Measurements from ENCODE around the gene LBX2.
A peak's percentile ranks its signal among the peaks of the same experiment; 100 is the strongest.

LBX2 gene

DNA sequence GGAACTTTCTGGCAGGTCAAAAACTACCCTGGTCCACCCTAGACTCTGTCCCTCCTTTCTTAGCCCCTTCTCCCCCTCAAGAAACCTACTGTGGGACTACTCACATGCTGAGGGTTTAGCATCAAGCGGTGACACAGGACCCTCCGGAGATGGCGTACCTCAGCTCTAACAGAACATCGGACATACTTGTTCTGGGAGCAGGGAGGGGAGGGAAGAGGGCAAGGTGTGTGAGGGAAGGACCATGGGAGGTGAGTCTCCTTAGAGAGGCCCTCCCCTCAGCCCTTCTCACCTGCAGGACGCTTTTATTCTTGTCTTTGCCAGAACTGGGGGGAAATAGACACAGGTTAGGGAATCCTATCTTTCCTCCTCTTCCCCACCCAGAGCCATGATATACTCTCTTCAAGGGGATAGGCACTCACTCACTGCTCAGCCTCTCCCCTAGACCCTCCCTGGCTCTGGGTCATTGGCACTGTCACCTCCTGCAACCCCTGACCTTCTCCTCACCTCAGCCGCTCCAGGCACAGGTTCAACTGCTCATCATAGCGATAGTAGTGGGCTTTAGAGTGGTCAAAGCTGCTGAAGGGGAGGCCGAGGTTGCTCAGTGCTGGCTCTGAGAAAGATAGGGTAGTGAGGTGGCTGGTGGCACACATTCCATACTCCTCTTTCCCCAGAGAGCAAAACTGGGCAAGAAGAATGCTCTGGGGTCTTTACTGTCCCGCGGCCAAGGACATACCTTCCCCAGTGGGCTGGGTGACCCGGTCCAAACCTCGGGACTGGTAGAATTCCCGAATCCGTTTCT, 6.2 kb upstream of the LBX2 start:
- DNase-seq (ENCODE audit: low read depth in 2 of 3, low spot score in 2 of 3) = no peak

DNA sequence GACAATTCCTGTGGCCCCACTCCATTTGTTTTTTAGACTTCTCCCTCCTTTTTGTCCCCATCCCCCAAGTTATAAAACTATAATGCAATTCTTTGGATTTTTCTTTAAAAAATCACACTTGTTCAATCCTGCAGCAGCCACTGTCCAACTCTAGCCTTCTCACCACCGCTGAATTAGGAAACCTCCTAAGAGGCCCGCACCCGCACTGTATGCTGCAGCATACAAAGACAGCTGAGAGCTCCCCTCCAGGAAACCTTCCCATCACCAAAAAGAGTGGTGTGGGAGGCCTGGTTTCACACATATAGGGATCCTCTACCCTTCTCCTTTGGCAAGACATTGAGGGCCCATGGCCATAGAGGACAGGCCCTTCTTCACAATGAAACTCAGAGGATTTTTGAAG, 5.2 kb upstream of the LBX2 start:
- no peak for DNase-seq (ENCODE audit: low read depth in 2 of 3, low spot score in 2 of 3)

DNA sequence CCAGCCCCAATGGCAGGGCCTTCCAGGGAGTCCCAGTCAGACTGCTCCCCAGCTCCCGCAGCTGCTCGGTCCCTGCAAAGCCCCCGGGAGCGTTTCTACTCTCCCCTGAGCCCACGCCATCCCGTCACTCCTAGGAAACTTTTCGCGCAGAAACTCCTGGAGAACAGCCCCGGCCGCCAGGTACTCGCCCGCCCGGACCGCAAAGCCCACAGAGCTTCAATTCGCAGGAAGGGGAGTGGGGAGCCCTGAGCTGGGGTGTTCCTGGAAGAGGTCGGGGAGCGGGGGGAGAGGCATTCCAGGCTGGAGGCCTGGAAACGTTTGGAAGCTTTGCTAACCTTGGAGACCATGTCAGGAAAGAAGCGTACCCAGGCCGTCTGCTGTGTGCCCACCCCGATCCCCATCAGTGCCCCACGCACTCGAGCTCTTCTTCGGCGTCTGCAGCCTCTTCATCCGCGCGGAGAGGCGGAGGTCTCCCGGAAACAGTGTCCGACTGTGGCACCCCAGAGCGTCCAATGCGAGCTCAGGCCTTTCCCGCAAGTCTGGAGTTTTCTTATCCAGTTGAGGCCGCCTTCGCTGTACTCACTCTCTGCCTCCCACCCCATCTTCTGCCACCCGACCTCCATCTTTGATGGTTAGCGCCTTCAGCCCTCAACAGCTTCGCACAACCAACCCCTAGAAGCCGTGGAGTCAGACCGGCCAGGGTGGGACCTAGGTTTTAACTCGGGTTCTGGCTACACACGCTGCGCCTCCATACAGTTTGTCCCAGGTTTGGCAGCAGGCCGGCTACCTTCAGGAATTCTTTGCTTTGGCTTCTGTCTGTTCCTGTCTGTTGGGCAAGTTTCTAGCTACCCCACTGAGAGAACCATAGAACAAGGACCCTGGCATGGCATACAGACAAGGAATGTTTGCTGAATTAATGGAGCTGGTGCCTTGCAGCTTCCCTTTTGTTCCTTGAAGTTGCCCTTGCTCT, 4.4 kb upstream of the LBX2 start:
- no peak for DNase-seq (ENCODE audit: low read depth in 2 of 3, low spot score in 2 of 3)

DNA sequence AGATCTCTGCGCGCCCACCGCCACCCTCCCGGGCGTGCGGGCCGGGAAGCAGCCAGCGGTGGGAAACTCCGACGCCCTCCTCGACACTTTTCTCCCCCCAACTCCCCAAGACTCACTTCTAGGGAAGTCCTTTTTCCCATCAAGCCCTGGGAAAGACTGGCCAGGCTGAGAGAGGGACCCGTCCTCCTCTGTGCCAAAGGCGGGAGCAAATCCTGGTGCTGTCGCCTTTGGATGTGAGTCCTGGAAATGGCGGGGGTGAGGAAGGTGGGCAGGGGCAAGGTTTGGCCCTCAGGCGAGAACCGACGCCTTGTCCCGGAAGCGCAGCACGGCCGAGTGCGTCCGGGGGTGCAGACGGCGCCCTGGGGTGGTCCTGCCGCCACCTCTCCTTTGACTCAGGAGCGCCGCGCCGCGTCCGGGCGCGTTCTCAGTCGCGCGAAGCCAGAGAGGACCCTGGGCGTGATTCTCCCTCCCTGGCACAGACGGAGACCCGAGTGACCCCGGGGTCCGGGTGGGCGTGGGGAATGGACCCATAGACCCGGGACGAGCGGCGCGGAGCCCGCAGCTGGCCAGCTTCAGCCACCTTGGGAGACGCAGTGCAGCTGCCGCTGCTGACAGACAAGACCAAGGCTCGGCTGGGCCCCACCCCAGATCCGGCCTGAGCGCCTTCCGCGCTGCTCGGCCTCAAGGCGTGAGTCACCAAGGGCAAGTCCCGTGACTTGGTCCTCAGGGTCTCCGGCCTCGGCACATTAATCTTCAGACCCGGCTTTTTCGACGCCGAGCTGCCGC, 3.5 kb upstream of the LBX2 start:
- DNase-seq (ENCODE audit: low read depth in 2 of 3, low spot score in 2 of 3) = peak in 1 of 3 experiments; percentile 52

DNA sequence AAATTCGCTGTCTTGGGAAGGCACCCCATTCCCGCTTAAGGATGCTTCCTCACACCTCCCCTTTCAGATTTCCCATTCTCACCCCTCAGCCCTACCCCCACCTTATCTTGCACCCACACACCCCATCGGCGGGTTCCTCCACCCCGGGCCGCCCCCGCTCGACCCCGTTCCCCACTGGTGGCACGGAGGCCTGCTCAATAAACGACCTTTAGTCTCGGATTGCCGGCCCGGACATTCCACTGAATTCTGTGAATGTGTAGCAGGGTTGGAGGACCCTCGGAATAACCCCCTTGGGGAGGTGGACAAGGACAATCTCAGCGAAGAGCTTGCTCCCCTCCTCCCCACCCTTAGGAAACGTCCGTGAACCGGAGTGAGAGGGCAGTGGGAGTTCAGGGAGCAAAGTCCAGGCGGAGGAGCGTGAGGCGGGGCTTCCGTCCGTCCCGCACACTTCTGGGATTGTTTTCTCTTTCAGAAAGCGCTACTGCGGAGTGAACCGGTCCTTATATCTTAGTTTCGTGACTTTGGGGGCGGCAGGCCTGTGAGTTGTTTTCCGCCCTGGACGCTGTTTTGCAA, 2.8 kb upstream of the LBX2 start:
- DNase-seq (ENCODE audit: low read depth in 2 of 3, low spot score in 2 of 3) = no peak

DNA sequence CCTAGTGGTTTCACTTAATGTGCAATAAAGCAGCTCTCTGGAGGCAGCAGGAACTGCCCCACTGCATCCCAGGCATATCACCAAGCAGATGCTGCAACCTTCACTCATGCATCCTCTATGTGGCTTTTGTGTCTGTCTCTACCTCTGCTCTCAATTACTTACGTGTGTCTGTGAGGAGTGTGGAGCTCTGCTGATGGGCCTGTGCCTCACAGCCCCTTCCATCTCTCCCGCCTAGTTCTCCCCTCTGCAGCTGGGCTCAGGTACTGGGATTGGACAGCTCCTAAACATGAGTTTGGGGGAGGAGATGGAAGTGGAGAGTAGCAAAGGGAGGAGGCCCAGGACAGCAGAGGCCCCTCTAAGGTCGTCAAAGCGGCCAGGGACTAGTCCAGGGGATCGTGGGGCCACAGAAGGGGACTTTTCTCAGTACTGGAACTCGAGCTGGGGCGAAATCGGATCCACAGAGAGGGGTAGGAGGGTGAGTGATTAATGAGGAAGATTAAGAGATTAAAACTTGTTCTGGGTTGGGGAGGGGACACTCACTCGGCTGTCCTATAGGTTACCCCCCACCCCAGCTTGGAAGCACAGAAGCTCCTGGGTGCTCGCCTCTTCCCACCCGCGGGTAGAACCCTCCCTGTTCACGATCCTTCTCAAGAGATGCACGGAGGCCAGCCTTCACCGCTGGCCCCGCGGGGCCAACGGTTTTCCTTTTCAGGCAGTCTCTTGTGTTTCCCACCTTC, 2.1 kb upstream of the LBX2 start:
- DNase-seq (ENCODE audit: low read depth in 2 of 3, low spot score in 2 of 3) = no peak

DNA sequence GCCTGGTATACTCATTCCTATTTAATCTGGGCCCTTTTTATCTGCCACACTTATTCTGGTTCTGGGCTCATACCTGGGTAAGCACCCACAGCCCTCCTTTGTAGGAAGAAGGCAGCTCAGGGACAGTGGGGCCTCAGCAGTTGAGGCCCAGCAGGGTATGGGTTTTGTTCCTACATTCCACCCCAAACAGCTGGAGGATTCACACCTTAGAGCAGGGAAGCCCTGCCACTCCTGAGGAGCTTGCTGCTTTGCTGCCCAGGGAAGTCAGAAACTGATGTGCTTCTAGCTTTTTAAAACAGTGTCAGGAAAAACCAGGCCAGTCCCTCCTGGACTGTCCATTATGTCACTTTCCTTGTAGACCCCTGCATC, 1.2 kb upstream of the LBX2 start:
- no peak for DNase-seq (ENCODE audit: low read depth in 2 of 3, low spot score in 2 of 3)

DNA sequence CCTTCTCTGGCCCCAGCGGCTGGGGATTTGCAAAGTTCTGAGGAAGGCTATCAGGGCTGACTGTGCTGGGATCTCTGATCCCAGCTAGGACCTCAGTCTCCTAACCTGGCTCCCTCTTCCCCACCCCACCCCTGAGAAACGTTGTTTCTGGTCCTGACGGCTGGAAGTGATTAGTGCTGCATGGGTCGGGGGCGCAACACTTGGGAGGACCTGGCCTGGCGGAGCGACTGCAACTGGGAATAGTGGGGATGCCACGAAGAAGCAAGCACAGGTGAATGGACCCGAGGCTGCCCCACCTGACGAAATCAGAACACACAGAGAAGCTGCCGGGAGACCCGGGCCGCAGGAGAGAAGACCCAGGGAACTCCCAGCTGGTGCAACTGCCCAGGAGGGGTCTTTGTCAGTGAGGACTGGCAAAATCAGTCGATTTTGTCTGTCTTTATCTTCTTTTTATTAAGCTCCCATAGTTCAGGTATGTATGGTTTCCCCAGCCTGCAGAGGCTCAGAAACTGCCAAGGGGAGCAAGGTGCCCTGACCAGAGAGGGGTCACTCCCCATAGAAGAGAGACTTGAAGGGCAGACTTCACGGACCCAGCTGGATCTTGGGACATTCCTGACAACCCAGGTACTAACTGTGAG, 656 bp upstream of the LBX2 start:
- DNase-seq (ENCODE audit: low read depth in 2 of 3, low spot score in 2 of 3) = no peak

DNA sequence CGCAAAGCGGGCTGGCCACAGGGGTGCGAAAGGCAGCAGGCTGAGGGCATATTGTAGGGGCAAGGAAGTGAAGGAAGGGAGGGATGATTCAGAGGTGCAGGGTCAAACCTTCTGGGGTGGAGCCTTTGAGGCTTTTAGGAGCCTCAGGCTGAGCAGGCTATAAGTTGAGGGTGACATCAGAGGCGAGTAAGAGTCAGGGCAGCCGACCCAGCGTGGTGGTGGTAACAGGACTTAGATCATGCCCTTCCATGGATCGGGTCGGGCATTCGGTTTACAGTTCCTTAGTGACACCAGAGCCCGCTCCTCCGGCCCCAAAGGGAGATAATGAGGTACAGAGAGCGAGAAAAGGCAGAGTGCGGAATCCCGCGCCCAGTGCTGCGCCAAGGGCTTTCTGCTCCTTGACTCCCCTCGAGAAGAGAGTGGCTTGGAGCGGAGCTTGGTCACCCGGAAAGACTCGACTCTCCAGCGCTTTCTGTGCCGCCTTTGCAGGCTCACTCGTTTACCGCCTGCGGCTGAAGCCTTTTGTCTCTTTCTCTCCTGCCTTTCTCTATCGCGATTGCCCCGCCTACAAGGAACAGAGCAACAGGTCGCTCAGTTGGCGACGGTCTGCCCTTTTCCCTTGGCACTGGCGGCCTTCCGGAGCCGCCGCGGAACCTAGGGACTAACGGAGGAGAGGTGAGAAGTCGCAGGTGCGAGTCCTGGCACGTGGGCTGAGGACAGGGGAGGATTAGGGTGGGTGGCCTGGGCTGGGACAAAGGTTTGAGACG, 720 bp downstream of the LBX2 start:
- DNase-seq (ENCODE audit: low read depth in 2 of 3, low spot score in 2 of 3) = no peak

DNA sequence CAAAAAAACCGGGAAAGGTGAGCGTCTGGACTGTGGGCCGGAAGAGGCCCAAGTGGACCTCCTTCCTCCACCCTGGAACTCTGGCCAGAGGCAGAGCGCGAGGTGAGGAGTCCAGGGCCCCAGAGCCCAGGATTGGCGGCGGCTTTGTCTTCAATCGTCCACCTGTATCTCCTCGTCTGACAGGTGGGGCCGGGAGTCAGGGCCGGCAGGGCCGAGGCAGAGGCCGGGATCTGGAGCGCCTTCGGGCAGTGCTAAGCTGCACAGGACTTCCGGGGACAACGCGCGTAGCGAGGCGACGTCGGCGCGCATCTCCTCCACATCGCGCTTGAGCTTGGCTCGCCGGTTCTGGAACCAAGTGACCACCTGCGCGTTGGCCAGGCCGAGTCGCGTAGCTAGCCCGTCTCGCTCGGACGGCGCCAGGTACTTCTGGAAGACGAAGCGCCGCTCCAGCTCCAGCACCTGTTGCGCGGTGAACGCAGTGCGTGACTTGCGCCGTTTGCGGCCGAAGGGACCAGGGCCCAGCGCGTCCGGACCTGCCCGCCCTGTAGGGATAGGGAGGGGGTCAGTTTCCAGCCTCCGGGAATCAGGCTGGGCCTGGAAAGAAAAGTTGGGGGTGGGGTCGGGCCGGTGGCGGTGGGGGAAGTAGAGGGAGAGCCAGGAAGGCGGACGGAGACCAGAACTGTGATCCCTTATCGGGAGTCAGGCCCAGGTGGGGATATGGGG, 1.5 kb downstream of the LBX2 start:
- DNase-seq (ENCODE audit: low read depth in 2 of 3, low spot score in 2 of 3) = no peak

DNA sequence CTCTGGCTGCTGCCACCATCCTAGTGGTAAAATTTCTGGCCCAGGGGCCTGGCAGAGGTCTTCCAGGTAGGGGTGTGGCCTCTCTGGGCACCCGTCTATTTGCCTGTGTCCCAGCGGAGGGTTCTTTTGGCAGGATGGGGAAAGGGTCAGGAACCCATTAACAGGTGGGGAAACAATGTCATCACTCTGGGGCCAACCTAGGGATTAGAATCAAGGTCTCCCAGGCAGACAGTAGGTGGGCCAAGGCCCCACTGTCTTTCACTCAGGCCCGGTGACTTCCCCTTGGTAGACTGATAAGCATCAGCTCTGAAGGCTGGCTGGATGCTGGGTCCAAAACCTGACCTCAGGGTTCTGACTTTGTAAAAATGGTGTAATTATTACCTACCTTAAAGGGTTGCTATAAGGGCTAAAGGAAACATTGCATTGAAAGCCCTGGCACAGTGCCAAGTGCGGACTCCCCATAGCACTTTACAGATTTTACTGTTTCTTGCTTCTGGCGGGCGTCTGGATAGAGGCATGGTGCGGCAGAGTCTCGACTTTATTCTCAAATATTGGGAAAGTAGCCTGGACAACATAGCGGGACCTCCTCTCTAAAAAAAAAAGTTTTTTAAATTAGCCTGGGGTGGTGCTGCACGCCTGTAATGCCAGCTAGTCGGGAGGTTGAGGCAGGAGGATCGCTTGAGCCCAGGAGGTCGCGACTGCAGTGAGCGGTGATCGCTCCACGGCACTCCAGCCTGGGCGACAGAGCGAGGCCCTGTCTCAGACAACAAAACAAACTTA, 2.2 kb downstream of the LBX2 start:
- DNase-seq (ENCODE audit: low read depth in 2 of 3, low spot score in 2 of 3) = no peak

DNA sequence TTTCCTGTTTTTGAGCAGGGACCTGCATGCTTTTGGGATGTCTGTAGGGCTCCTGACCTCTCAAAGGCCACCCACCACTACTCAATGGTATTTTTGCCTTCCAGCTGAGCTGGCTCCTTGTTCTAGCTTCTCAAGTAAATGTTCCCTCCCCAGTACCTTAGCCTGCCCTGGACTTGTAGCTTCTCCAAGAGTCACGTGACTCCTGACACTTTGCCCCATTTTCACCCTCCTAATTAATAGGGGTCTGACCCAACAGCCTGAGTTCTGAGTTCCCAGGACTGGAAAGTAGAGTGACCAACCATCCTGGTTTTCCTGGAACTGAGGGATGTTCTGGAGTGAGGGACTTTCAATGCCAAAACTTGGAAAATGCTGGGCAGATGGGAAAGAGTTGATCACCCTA, 4.0 kb downstream of the LBX2 start:
- no peak for DNase-seq (ENCODE audit: low read depth in 2 of 3, low spot score in 2 of 3)

DNA sequence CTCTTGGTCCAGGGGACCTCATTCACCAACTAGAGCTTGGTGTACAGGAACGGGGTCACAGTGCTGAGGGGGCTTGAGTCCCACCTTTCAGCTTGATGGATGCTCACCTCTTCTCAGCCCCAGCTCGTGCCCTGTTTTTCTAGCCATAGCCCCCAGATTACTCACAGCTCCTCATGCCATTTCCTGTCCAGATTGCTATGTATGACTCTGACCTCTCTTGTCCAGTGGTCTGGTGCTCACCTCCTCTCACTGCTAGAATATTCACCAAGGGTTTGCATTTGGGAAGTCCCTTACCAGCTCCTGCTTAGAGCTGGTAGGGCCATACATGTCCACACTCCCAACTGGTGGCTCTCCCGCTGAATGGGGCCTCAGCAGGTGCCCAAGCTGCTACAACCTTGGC, 5.9 kb downstream of the LBX2 start:
- no peak for DNase-seq (ENCODE audit: low read depth in 2 of 3, low spot score in 2 of 3)

DNA sequence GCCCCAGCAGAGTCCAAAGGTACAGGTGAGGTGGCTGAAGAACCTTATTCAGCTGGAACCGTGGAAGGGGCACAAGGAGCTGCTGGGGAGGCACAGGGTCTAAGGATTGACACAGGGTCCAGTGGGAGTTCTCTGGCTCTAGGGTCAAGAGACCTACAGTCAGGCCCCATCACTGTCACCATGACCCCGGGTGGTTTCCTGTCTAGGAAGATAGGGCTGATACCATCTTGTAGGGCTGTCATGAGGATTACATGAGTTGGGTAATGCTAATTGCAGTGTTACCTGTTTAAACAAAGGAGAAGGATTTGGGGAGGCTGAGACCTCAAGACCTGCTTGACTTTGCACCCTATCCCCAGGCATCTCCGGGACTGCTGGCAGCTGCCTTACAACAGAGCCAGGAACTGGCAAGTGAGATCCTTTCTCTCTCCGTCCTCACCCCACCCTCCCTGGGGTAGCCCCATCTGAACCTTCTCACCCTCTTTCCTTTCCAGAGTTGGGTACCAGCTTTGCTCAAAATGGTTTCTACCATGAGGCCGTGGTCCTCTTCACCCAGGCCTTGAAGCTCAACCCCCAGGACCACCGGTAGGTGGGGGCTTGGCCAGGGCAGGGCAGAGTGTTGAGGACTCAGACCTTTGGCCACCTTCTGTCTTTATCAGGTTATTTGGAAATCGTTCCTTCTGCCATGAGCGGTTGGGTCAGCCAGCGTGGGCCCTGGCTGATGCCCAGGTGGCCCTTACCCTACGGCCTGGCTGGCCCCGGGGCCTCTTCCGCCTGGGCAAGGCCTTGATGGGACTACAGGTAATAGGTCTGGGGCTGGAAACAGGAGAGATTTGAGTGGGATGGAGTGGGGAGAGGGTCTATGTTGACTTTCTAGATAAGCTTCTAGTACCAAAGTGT, 7.5 kb downstream of the LBX2 start:
- no peak for DNase-seq (ENCODE audit: low read depth in 2 of 3, low spot score in 2 of 3)

DNA sequence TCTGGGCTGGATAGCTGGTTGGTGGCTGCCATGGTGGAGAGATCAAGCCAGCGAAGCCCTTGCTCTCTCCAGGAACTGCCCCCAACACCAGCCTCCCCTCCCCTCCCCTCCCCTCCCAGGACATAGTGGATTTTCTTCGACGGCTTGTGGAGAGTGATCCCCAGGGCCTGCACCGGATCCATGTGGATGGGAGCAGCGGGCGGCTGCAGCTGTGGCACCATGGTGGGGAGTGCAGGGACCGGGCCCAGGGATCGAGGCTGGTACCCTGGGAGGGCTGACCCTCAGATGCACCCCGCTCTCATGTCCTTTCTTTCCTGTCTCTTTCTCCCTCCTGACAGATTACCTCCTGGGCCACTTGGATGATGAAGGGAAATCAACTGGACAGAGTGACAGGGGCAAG, 9.5 kb downstream of the LBX2 start:
- DNase-seq (ENCODE audit: low read depth in 2 of 3, low spot score in 2 of 3) = no peak

DNA sequence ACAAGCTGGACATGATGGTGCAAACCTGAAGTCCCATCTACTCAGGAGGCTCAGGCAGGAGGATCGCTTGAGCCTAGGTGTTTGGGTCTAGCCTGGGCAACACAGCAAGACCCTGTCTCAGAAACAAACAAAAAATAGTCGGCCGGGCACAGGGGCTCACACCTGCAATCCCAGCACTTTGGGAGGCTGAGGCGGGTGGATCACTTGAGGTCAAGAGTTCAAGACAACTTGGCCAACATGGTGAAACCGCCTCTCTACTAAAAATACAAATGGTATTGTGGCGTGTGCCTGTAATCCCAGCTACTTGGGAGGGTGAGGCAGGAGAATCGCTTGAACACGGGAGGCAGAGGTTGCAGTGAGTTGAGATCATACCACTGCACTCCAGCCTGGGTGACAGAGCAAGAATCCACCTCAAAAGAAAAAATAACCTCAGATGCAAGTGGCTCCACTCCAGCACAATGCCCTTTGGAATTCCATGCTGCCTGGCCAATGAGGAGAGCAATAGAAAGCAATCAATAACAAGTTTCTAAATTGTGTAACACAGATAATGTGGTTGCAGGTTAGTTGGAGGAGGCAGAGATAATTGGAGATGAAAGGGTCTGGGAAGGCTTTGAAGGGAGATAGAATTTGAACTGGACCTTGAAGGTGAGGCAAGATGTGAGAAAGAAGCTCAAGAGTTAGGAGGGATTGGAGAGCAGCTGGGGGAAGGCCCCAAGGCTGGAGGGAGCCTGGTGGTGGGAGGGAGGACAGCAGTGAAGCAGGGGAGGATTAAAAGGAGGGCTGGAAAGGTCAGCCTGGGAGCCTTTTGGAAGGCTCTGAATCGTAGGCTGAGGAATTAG, 10.5 kb downstream of the LBX2 start:
- DNase-seq (ENCODE audit: low read depth in 2 of 3, low spot score in 2 of 3) = no peak
